Measurements from ENCODE around the gene DUOX1. TPM values are rescaled to one million over a fixed set of nuclear protein-coding genes. Genes with fewer than 3 reads are reported as not detected.
"Not testable (repeated sequence)": the region's sequence is repeated elsewhere in the genome, so short reads cannot be mapped to it uniquely, and the experiment has no call there.

Gene DUOX1
- total RNA-seq, 1 donor from 2014 or later: 0.14 TPM

- H3K9me3 Mint-ChIP-seq; DNase-seq; H3K4me1 Mint-ChIP-seq; H3K27ac Mint-ChIP-seq; H3K36me3 Mint-ChIP-seq (ENCODE audit: low read depth); intact Hi-C loops (cut with micrococcal nuclease): not testable (repeated sequence)
- H3K4me3 Mint-ChIP-seq: peak overlapping the region; percentile 31
- peaks cover 45% of the 10 kb centered on the region for H3K27me3 Mint-ChIP-seq
These were observed 6.0 kb downstream of the DUOX1 start for GRCh38 chr15:45135705-45136377.

GRCh38 chr15:45136378-45136764 lies 6.6 kb downstream of the DUOX1 start:
- Mint-ChIP-seq H3K27me3 (peaks cover 41% of the 10 kb centered on the region), H3K9me3 (no peaks in the 10 kb centered on the region), H3K4me3 (peak overlapping the region; percentile 31), H3K36me3 (ENCODE audit: low read depth) (no peaks in the 10 kb centered on the region), H3K27ac (no peak overlapping the region), H3K4me1 (peaks cover 3% of the 10 kb centered on the region)
- intact Hi-C loops (cut with micrococcal nuclease): no loop called here
- no peak for DNase-seq

DNA sequence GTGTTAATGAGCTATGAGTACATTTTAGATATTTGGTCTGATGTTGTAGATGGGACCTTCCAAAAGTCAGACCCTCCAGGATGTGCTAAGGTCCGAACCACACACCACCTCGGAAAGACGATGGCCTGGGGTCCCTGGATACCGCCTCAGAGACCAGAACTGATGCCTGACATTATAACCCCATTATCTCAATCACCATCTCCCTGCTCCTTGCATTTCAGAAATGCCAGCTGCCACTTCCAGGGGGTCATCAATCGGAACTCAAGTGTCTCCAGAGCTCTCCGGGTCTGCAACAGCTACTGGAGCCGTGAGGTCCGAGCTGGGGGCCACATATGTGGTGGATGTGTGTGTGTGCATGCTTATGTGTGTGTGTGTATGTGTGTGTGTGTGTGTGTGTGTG lies 7.9 kb downstream of the DUOX1 start:
- Mint-ChIP-seq H3K4me3 (no peak overlapping the region), H3K9me3 (no peaks in the 10 kb centered on the region), H3K4me1 (peaks cover 3% of the 10 kb centered on the region), H3K36me3 (ENCODE audit: low read depth) (no peaks in the 10 kb centered on the region), H3K27me3 (peaks cover 32% of the 10 kb centered on the region), H3K27ac (no peak overlapping the region)
- intact Hi-C loops (cut with micrococcal nuclease): no loop called here
- DNase-seq: no peak

- peaks cover 3% of the 10 kb centered on the region for H3K4me1 Mint-ChIP-seq
- DNase-seq: no peak
- intact Hi-C loops (cut with micrococcal nuclease): no loop called here
- H3K27me3 Mint-ChIP-seq: peaks cover 18% of the 10 kb centered on the region
- no peak overlapping the region for H3K27ac Mint-ChIP-seq
- no peaks in the 10 kb centered on the region for H3K9me3 Mint-ChIP-seq
- no peak overlapping the region for H3K4me3 Mint-ChIP-seq
- H3K36me3 Mint-ChIP-seq (ENCODE audit: low read depth): no peaks in the 10 kb centered on the region
These were observed 9.3 kb downstream of the DUOX1 start for GRCh38 chr15:45138814-45139765.

GRCh38 chr15:45139770-45140169 lies 10.0 kb downstream of the DUOX1 start:
- no peak for DNase-seq
- Mint-ChIP-seq H3K4me3 (no peak overlapping the region), H3K27me3 (peaks cover 11% of the 10 kb centered on the region), H3K36me3 (ENCODE audit: low read depth) (no peaks in the 10 kb centered on the region), H3K4me1 (peaks cover 2% of the 10 kb centered on the region), H3K27ac (no peak overlapping the region), H3K9me3 (no peaks in the 10 kb centered on the region)
- intact Hi-C loops (cut with micrococcal nuclease): no loop called here

DNA sequence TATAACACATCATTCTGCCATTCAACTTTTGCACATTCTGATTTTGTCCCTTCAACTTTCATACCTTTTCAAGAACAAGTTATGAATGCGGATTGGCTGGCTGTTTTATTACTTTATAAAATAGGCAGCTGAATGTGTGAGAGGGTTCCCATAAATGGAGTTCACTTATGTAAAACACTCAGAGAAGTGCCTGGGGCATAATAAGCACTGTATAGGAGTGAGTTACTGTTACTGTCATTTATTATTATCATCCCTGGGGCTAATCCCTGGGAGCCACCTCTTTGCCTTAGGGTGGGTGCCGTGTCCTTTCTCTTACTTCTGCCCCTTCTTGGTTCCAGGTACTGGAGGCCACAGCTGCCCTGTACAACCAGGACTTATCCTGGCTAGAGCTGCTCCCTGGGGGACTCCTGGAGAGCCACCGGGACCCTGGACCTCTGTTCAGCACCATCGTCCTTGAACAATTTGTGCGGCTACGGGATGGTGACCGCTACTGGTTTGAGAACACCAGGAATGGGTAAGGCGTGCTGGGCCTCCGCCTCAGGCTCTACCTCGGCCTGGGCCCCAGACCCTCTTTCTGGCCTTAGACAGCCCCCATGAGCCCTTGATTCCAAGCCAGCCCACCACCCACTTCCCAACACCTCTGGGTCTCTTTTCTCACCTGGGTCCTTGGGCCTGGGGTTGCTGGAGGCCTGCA lies 10.9 kb downstream of the DUOX1 start:
- H3K4me3 Mint-ChIP-seq: no peak overlapping the region
- no peaks in the 10 kb centered on the region for H3K9me3 Mint-ChIP-seq
- H3K27me3 Mint-ChIP-seq: peaks cover 9% of the 10 kb centered on the region
- H3K4me1 Mint-ChIP-seq: peaks cover 2% of the 10 kb centered on the region
- H3K27ac Mint-ChIP-seq: no peak overlapping the region
- no peak for DNase-seq
- H3K36me3 Mint-ChIP-seq (ENCODE audit: low read depth): no peaks in the 10 kb centered on the region
- intact Hi-C loops (cut with micrococcal nuclease): no loop called here

GRCh38 chr15:45141386-45141785 lies 11.6 kb downstream of the DUOX1 start:
- no peak overlapping the region for H3K4me3 Mint-ChIP-seq
- intact Hi-C loops (cut with micrococcal nuclease): no loop called here
- H3K27me3 Mint-ChIP-seq: peaks cover 4% of the 10 kb centered on the region
- DNase-seq: no peak
- no peaks in the 10 kb centered on the region for H3K9me3 Mint-ChIP-seq
- H3K27ac Mint-ChIP-seq: no peak overlapping the region
- H3K4me1 Mint-ChIP-seq: no peaks in the 10 kb centered on the region
- H3K36me3 Mint-ChIP-seq (ENCODE audit: low read depth): no peaks in the 10 kb centered on the region

GRCh38 chr15:45143056-45143455 lies 13.3 kb downstream of the DUOX1 start:
- no peaks in the 10 kb centered on the region for H3K36me3 Mint-ChIP-seq (ENCODE audit: low read depth)
- H3K4me3 Mint-ChIP-seq: no peak overlapping the region
- H3K27ac Mint-ChIP-seq: no peak overlapping the region

DNA sequence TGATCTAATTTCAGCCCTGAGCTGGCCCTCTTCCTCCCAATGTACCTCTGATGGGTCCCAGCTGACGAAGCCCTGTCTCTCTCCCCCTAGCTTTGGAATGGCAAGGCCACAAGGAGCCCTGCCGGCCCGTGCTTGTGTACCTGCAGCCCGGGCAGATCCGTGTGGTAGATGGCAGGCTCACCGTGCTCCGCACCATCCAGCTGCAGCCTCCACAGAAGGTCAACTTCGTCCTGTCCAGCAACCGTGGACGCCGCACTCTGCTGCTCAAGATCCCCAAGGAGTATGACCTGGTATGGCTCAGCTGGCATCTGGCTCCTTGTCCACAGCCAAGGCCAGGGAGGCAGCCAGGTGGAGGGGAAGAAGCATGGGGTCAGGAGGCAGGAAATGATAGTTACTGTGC lies 14.2 kb downstream of the DUOX1 start:
- Mint-ChIP-seq H3K27me3 (no peaks in the 10 kb centered on the region), H3K36me3 (ENCODE audit: low read depth) (no peaks in the 10 kb centered on the region), H3K9me3 (no peaks in the 10 kb centered on the region), H3K27ac (no peak overlapping the region), H3K4me1 (no peaks in the 10 kb centered on the region), H3K4me3 (no peak overlapping the region)
- intact Hi-C loops (cut with micrococcal nuclease): no loop called here
- DNase-seq: no peak

More at GRCh38 chr15:45143056-45143455, 13.3 kb downstream of the DUOX1 start:
- no peak for DNase-seq
- no peaks in the 10 kb centered on the region for H3K4me1 Mint-ChIP-seq
- intact Hi-C loops (cut with micrococcal nuclease): no loop called here
- no peaks in the 10 kb centered on the region for H3K9me3 Mint-ChIP-seq
- no peaks in the 10 kb centered on the region for H3K27me3 Mint-ChIP-seq

DNA sequence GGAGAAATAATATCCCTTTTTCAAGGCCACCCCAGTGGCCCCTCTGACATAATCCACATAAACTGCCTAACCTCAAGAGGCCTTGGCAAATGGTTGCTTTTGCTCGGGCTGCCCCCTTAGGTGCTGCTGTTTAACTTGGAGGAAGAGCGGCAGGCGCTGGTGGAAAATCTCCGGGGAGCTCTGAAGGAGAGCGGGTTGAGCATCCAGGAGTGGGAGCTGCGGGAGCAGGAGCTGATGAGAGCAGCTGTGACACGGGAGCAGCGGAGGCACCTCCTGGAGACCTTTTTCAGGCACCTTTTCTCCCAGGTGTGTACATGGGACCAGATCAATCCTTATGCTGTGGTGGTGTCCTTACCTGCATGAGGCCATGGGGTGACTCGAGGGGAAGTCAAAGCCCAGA lies 15.0 kb downstream of the DUOX1 start:
- Mint-ChIP-seq H3K27me3 (no peaks in the 10 kb centered on the region), H3K4me3 (no peak overlapping the region), H3K9me3 (no peaks in the 10 kb centered on the region), H3K27ac (no peak overlapping the region), H3K4me1 (no peaks in the 10 kb centered on the region), H3K36me3 (ENCODE audit: low read depth) (no peaks in the 10 kb centered on the region)
- intact Hi-C loops (cut with micrococcal nuclease): no loop called here
- no peak for DNase-seq

DNA sequence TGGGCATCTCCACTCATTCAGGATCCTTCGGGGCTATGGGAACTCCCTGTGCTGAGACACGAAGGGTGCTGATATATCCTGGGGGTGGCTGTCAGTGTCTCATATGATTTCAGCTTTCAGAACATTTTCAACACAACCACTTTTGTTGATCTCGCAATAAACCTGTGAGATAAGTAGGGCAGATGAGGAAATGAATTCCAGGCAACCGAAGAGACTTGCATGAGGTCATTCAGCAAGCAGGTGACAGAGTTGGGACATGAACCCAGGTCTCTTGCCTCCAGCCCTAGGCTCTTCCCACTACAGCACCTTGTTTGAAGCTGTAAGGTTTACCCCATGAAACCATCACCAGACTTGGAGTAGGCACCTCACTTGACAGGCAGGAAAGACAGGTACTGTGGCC lies 16.6 kb downstream of the DUOX1 start:
- no peak overlapping the region for H3K4me3 Mint-ChIP-seq
- H3K4me1 Mint-ChIP-seq: no peaks in the 10 kb centered on the region
- H3K27me3 Mint-ChIP-seq: no peaks in the 10 kb centered on the region
- no peak overlapping the region for H3K27ac Mint-ChIP-seq
- H3K36me3 Mint-ChIP-seq (ENCODE audit: low read depth): no peaks in the 10 kb centered on the region
- intact Hi-C loops (cut with micrococcal nuclease): no loop called here
- no peak for DNase-seq
- H3K9me3 Mint-ChIP-seq: no peaks in the 10 kb centered on the region

DNA sequence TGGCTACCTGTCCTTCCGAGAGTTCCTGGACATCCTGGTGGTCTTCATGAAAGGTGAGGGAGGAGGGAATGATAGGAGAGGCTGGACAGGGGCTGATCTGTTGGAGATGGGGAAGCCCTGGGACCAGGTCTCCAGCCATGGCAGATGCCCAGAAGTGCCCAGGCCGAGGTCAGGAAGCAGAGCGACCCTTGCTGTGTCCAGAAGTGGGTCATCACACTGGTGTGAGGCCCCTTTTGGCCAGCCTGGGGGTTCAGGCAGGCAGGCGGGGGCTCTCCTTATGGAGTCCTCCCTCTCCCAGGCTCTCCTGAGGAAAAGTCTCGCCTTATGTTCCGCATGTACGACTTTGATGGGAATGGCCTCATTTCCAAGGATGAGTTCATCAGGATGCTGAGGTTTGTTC lies 17.8 kb downstream of the DUOX1 start:
- no peaks in the 10 kb centered on the region for H3K4me1 Mint-ChIP-seq
- H3K9me3 Mint-ChIP-seq: no peaks in the 10 kb centered on the region
- H3K27me3 Mint-ChIP-seq: no peaks in the 10 kb centered on the region
- intact Hi-C loops (cut with micrococcal nuclease): no loop called here
- H3K4me3 Mint-ChIP-seq: no peak overlapping the region
- no peak overlapping the region for H3K27ac Mint-ChIP-seq
- DNase-seq: no peak
- H3K36me3 Mint-ChIP-seq (ENCODE audit: low read depth): peaks cover 4% of the 10 kb centered on the region

GRCh38 chr15:45148076-45149059 lies 18.6 kb downstream of the DUOX1 start:
- no peak for DNase-seq
- H3K4me1 Mint-ChIP-seq: no peaks in the 10 kb centered on the region
- no peaks in the 10 kb centered on the region for H3K9me3 Mint-ChIP-seq
- H3K27ac Mint-ChIP-seq: no peak overlapping the region
- H3K4me3 Mint-ChIP-seq: no peak overlapping the region
- intact Hi-C loops (cut with micrococcal nuclease): no loop called here
- no peaks in the 10 kb centered on the region for H3K27me3 Mint-ChIP-seq
- H3K36me3 Mint-ChIP-seq (ENCODE audit: low read depth): peaks cover 4% of the 10 kb centered on the region
